Measurements from ENCODE around the gene TBL2.
"Not testable (repeated sequence)": the region's sequence is repeated elsewhere in the genome, so short reads cannot be mapped to it uniquely, and the experiment has no call there.

Gene TBL2

DNA sequence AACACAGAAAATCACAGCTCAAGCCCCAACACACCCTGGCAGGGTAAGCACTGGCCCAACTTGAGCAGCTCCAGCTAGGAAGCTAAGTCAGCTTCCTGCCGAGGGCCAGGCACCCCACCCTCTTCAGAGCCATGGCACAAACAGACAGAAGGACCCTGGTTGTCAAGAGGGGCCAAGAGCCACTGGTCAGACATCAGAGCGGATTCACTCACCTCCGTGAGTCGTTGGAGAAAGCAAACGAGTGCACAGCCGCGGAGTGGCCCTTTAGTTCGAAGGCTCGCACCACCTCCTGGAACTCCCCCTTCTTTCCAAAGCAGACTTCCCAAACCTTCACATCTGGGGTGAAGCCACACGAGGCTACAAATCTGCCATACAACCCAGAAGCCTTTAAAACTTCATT, 7.4 kb downstream of the TBL2 start:
- no peak for DNase-seq (ENCODE audit: low read depth in 2 of 3, low spot score in 2 of 3)

DNA sequence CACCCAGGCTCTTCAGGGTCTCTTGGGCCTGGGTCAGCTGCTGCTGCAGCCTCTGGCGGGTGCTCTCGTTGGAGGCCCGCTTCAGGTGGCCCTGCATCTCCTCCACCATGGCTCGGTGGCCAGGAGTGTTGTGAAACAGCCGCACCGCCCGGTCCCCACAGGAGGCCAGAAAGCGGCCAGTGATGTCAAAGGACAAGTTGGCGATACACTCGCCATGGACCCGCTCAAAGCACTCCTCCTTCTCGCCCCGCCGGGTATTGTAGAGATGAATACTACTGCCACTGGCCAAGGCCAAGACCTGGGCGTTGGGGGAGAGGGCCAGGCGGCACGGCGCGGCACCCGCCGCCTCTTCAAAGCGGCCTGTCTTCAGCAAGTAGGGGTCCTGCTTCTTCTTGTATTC, 7.9 kb downstream of the TBL2 start:
- DNase-seq (ENCODE audit: low read depth in 2 of 3, low spot score in 2 of 3), result no peak

DNA sequence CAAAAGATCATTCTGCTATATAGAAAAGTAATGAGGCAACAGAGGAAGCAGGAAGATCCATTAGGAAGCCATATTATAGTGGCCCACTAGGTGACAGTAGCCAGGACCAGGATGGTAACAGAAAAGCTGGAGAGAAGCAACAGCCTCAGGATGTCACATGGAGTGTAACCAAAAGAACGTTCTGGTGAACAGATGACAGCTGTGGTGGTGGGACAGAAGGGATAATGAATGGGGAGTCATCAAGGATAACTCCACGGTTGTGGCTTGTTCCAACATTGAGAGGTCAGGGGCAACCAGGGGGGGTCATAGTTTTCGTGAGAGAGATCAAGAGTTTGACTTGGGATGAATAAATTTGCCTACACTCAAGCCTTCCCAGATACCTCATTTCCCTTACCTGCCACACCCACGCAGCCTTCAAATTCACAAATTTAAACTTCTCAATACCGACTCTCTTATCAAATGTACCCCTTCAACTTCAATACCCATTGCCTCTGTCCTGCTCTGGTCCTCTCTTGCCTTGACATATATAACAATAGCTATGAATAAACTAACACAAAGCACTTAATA, 9.3 kb downstream of the TBL2 start:
- no peak for DNase-seq (ENCODE audit: low read depth in 2 of 3, low spot score in 2 of 3)

DNA sequence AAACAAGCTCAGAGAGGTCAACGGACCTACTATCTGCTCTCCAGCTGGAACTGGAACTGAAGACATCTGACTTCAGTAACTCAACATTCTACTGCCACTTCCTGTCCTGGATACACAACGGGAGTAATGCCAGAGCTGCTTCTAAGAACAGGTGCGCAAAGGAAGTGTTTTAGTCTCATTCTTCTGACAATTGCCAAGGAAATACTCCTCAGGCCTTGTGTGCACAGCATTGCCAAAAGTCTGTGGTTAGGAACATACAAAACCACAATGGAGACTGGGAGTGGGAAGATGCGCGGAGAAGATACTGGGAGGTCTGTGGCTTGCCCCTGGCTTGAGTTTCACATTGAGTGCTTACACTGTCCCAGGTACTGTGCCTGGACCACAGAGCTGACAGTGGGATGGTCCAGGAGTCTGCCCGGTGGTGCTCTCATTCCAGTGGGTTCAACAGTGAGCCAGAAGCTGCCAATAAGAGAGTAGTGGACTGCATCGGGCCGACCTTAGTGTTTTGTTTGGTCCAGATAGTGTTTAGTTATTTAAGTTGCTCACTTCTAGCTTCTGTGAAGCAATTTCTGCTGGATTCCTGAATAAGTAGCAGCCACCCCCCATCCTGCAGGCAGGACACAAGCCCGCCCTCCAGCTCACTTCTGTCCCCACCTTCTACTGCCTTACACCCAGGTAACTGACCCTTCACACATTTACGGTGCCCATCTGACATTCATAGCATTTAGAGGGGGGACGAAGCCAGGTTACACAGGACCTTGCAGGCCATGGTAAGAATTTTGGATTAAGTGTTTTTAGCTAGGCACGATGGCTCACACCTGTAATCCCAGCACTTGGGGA, 10.3 kb downstream of the TBL2 start:
- DNase-seq (ENCODE audit: low read depth in 2 of 3, low spot score in 2 of 3), result no peak

DNA sequence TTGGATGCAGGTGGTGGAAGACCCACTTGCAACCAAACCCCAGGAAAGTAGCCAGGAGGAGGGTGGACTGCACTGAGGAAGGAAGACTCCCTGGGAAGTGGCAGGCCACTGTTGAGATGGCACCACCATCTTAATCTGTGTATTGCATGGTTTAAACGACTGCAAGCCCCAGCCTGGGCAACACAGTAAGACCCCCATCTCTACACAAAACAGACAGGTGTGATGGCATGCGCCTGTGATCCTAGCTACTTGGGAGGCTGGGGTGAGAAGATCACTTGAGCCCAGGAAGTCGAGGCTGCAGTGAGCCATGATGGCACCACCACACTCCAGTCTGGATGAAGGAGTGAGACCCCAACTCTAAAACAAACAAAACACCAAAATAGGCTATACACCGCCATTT, 11.2 kb downstream of the TBL2 start:
- DNase-seq (ENCODE audit: low read depth in 2 of 3, low spot score in 2 of 3), result no peak

DNA sequence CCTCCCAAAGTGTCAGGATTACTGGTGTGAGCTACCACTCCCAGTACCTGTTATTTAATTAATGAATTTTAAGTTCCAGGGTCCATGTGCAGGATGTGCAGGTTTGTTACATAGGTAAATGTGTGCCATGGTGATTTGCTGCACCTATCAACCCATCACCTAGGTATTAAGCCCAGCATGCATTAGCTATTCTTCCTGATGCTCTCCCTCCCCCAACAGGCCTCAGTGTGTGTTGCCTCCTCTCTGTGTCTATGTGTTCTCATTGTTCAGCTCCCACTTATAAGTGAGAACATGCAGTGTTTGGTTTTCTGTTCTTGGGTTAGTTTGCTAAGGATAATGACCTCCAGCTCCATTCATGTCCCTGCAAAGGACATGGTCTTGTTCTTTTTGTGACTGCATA, 11.9 kb downstream of the TBL2 start:
- DNase-seq (ENCODE audit: low read depth in 2 of 3, low spot score in 2 of 3), result not testable (repeated sequence)

DNA sequence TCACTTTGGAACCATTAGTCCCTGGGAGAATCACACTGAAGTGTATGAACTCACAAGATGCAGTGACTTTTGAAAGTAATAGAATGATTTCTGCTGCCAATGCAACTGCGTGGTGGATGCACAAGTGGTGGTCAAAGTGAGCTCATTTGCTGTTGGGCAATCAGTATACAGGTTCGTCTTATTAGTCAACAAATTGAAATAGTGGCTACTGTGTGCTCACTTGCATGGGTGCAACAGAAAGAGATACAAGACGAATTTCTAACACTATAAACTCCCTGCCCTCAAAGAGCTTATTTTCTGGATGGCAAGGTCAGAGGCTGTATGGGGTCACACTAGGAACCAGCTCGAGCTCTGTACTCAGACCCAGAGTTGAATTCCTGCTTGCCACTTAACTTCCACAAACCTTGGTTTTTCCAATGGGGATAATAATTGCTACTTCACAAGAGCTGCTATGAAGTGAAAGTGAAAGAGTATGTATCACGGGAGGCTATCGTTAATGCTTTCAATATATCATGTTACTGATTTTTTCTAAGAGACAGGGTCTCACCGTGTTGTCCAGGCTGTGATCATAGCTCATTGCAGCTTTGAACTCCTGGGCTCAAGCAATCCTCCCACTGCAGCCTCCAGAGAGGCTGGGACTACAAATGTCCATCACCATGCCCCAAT, 12.6 kb downstream of the TBL2 start:
- no peak for DNase-seq (ENCODE audit: low read depth in 2 of 3, low spot score in 2 of 3)

DNA sequence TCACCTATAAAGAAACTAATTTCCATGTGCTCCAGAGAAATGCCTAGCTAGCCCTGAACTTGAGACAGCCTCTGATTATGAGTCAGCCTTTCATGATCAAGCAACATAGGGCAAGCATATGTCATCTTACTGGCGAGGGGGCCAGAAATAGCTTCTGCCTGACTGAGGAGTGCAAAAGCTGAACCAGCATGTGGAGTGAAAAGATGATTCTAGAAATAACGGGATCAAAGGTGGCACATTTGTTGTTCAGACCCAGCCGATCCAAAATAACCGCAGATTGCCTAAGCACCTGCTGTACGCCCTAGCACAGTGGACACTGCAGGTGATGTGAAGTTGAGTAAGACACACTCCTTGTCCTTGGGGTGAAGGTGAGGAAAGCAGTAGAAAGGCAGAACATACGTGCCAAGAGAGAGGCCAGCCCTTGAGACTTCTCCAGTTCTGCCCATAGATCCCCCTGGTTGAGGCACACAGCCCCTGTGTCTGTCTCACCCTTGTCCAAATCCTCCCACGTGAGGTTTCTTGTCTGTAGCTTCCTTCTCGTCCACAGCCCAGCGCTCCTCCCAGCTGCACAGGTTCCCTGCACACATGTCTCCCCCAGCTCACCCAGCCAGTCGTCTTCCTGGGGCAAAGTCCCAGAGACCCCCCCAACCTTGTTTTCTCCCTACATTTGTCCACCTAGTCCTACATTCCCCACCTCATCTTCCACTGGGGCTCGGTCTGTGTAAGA, 18.1 kb downstream of the TBL2 start:
- no peak for DNase-seq (ENCODE audit: low read depth in 2 of 3, low spot score in 2 of 3)

DNA sequence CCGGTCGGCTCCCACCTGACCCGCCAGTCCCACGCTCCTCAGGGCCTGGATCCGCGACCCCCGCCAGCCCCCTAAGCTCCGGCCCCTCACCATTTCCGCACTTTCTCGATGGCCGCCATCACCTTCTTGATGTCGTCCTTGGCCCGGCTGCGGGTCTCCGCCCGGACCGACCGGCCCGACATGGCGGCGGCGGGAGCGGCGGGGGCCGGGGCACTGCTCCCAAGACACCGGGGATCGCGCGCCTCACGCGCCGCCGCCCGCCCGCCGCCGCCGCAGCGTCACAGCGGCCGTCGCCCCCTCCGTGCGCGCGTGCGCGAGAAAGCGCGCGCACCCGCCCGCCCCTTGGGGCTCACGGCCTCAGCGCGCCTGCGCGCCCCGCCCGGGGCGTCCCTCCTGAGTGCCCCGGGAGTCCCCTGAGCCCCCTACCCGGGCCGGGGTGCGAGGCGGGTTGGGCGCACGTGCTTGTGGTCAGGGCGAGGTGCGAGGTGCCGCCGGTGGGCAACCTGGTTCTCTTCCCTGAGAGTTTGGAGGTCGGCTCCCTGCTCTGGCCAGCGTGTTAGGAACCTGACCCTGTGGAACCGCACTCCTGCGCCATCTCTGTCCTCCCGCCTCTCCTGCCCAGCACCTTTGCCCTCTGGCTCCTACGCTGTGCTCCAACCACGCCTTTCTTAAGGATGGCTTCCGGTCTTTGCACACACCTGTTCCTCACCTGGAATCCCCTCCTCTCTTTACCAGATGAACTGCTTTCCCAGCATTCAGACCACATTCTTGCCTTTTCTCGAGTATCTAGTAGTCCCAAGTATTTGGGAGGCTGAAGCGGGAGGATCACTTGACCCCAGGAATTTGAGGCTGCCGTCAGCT, 20.8 kb downstream of the TBL2 start, which contains the start of gene BCL7B:
Gene BCL7B (minus strand): TSS at position 294 of the 861 bp plus-strand sequence. CDS start 112 bp downstream, at position 182.
- DNase-seq (ENCODE audit: low read depth in 2 of 3, low spot score in 2 of 3), result peak; percentile 50 to 75 (median 68)

DNA sequence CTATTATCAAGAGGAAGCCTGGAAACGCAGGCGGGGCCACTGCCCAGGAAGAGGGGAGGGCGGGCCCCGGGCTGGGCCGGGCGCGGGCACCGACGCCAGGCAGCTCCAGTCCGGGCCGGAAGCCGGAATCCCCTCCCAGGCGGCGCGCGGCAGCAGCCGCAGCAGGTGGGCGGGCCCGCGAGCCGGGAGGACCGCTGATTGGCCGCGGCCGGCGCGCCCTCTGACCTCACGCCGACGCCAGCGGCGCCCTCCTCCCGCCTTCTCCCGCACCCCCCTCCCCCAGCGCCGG, 21.3 kb downstream of the TBL2 start:
- DNase-seq (ENCODE audit: low read depth in 2 of 3, low spot score in 2 of 3), result peak; percentile 70 to 93 (median 73)

DNA sequence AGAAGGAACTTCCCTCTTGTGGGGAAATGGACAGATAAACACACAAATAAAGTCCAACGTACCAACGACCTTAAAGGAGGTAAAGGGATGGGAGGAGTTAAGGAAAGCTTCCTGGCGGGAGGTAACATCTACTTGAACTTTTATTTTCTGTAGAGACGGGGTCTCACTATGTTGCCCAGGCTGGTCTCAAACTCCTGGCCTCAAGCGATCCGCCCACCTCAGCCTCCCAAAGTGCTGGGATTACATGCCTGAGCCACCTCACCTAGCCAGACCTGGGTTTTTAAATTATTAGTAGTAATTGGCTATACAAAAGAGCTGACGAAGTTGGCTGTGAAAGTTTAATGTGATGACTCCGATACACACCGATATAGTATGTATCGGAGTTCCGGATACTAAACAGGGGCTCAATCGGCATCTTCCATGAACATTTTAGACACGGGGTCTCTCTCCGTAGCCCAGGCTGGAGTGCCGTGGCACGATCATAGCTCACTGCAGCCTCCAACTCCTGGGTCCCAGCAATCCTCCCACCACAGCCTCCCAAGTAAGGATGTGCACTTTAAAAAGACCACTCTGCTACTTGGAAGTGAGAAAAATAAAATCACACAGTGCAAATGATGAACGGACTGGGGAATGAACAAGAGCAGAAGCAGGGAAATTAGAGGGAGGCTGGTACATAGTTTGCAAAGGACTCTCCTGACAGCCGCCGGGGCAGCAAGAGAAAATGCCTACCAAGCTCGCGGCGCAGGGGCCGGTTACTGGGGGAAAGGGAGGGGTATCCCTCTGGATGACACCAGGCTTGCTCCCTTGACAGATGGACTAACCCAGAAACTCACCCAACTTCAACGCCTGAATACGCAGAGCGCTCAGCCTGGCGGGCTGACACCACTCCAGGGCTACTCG, 21.9 kb downstream of the TBL2 start:
- no peak for DNase-seq (ENCODE audit: low read depth in 2 of 3, low spot score in 2 of 3)

DNA sequence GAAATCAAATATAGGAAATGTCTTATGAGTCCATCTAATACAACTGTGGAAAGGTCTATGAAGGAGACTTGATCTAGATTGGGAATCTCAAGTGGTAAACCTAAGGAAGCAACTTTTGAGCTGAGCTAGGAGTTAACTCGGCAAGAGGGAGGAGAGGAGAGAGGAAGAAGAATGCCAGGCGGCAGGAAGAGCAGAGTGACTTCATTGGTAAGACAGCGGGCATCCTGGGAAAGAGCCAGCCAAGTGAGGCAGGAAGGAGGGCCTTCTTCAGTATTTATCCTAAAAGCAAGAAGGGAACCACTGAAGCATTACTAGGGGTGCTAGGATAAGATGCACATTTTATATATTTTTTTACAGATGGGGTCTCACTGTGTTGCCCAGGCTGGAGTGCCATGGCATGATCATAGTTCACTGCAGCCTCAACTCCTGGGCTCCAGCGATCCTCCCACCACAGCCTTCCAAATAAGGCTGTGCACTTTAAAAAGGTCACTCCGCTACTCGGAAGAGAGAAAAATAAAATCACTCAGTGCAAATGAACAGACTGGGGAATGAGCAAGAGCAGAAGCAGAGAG, 22.9 kb downstream of the TBL2 start:
- no peak for DNase-seq (ENCODE audit: low read depth in 2 of 3, low spot score in 2 of 3)

DNA sequence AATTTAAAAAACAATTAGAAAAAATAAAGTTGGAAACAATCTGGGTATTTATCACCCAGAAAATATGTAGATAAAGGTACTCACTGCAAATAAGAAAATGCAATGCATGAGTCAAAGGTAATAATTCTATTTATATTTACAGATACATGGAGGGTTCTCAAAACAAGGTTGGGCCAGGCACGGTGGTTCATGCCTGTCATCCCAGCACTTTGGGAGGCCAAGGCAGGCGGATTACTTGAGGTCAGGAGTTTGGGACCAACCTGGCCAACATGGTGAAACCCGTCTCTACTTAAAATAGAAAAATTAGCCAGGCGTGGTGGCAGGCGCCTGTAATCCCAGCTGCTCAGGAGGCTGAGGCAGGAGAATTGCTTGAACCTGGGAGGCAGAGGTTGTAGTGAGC, 28.3 kb downstream of the TBL2 start:
- DNase-seq (ENCODE audit: low read depth in 2 of 3, low spot score in 2 of 3), result not testable (repeated sequence)

DNA sequence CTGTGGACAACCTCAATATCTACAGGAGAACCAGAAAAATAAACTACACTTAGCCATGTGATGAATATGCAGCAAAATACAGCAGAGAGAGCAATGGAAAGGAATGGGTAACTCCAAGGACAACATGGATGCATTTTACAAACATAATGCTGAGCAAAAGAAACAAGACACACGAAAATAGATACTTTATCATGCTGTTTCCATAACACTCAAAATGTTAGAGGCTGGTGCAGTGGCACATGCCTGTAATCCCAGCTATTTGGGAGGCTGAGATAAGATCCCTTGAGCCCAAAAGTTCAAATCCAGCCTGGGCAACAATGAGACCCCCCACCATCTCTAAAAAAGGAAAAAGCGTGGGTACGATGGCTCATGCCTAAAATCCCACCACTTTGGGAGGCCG, 29.2 kb downstream of the TBL2 start:
- DNase-seq (ENCODE audit: low read depth in 2 of 3, low spot score in 2 of 3), result no peak

DNA sequence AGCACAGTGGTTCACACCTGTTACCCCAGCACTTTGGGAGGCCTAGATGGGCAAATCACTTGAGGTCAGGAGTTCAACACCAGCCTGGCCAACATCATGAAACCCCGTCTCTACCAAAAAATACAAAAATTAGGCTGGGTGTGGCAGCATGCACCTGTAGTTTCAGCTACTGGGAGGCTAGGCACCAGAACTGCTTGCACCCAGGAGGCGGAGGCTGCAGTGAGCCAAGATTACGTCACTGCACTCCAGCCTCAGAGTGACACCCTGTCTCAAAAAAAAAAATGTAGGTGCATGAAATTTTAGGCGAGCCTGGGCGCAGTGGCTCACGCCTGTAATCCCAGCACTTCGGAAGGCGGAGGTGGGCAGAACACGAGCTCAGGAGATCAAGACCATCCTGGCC, 30.5 kb downstream of the TBL2 start:
- DNase-seq (ENCODE audit: low read depth in 2 of 3, low spot score in 2 of 3), result no peak

DNA sequence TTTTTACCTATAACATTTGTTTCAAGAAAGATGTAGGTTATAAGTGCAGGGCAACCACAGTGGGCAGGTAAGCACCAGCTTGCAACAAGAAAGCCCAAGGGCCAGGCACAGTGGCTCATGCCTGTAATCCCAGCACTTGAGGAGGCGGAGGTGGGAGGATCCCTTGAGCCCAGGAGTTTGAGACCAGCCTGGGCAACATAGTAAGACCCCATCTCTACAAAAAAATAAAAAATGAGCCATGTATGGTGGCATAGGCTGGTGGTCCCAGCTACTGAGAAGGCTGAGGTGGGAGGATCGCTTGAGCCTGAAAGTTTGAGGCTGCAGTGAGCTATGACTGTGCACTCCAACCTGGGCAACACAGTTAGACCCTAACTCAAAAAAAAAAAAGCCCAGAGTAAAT, 33.7 kb downstream of the TBL2 start:
- DNase-seq (ENCODE audit: low read depth in 2 of 3, low spot score in 2 of 3), result no peak

DNA sequence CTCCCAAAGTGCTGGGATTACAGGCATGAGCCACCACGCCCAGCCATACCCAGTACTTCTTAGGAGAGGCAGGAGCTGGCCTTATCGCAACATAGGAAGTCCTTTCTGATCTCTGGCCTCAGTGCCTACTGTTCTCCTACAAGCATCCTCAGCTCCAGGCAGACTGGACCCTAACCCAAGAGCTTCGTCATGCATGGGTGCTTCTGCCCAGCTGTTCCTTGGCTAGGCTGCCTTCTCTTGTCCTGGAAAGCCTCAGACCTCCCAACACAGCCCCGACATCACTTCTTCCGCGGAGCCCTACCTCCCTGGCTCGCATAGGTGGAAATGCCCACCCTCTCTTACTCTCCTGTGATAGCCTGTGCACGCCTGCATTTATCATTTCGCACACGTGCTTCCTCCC, 36.7 kb downstream of the TBL2 start:
- no peak for DNase-seq (ENCODE audit: low read depth in 2 of 3, low spot score in 2 of 3)

DNA sequence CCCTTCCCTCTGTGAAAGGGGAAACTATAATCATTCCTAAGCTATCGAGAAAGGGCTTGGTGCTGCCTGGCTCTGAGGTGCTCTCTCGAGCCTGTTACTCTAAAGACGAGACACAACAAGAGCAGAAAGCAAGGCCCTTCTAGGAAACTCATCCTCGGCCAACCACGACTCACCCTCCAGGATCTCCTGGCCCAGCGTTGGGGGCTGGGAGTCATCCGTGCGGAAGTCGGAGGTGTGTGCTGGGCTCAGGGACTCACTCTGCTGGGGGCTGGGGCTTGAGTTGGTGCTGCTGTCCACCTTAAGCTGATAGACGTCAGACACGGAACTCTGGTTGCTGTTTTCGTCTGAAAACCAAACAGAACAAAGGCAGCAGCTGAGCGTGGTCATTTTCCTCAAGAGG, 38.7 kb downstream of the TBL2 start:
- DNase-seq (ENCODE audit: low read depth in 2 of 3, low spot score in 2 of 3), result no peak

DNA sequence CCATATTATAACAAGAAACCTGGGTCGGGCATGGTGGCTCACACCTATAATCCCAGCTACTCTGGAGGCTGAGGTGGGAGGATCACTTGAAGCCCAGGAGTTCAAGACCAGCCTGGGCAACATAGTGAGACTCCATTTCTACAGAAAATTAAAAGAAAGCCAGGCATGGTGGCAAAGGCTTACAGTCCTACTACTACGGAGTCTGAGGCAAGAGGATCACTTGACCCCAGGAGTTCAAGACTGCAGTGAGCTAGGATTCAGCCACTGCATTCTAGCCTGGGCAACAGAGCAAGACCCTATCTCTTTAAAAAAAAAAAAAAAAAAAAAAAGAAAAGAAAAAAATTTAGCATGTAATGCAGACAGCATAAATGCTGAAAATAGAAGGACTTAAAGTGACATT, 39.9 kb downstream of the TBL2 start:
- DNase-seq (ENCODE audit: low read depth in 2 of 3, low spot score in 2 of 3), result not testable (repeated sequence)

DNA sequence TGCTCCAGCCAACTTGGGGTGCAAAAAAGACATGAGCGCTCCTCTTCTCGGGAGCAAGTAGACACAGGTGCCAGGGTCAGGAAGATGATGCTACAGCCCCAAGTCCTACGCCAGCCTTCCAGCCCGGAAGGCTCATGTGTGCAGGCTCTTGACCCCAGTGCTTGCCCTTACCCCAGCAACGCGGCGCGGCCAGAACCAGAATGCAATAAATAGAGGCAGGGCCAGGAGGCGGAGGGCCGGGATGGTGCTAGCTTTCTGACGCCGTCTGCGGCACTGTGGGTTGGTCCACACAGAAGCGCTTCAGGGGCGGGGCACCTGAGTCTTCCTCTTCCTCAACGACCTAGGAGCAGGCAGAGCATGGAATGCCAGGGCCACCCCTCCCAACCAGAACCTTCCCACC, 41.3 kb downstream of the TBL2 start:
- DNase-seq (ENCODE audit: low read depth in 2 of 3, low spot score in 2 of 3), result no peak

Data from activated CD8-positive, alpha-beta memory T cell treated with anti-CD3 and anti-CD28 coated beads for 48 hours (primary cell).